Right lobe of liver (tissue), 6 donors: ENCODE results near the gene WDR18. TPM values are rescaled to one million over a fixed set of nuclear protein-coding genes. Genes with fewer than 3 reads are reported as not detected.
A peak's percentile ranks its signal among the peaks of the same experiment; 100 is the strongest.

Source experiments
- ATAC-seq, 4 donors: fragments of 200-7000 bp; cut with Tn5 transposase; one replicate each; pipeline ENCODE4 v1.9.1; 2020; ENCODE audit warnings: mild to moderate bottlenecking in 4 of 4, moderate library complexity in 4 of 4
- DNase-seq, 3 donors: peaks; one replicate each; pipeline ENCODE4 v3.0.0-alpha.2; 2020
- H3K27ac ChIP-seq, 3 donors: fragments of 200-600 bp; one replicate each; pipeline ENCODE4 v1.8.0; 2022
- H3K27me3 ChIP-seq, 2 donors: fragments of 200-600 bp; one replicate each; pipeline ENCODE4 v1.8.0; 2022
- H3K36me3 ChIP-seq, 4 donors: fragments of 200-600 bp; sonication (generic) in 1 of 4; one replicate each; pipeline versions ENCODE4 v1.5.1 to v1.8.0; 2017 to 2022; ENCODE audit warnings: control low read depth in 1 of 4
- H3K4me1 ChIP-seq, 4 donors: fragments of 200-600 bp; sonication (generic) in 1 of 4; one replicate each; pipeline versions ENCODE4 v1.5.1 to v1.8.0; 2017 to 2022; ENCODE audit warnings: control low read depth in 1 of 4
- H3K4me3 ChIP-seq, 3 donors: fragments of 200-600 bp; one replicate each; pipeline ENCODE4 v1.8.0; 2022
- H3K9me3 ChIP-seq, 4 donors: fragments of 200-600 bp; sonication (generic) in 1 of 4; one replicate each; pipeline versions ENCODE4 v1.5.1 to v1.8.0; 2017 to 2022; ENCODE audit warnings: control low read depth in 1 of 4
- POLR2A ChIP-seq: fragments of 450-650 bp; IDR thresholded peaks from one replicate; pipeline ENCODE4 v1.6.1; 2017; ENCODE audit warnings: antibody characterized with exemption, mild to moderate bottlenecking
- WGBS: methylation state at CpG from one replicate; pipeline ENCODE4 v1.1.6; 2018; ENCODE audit warnings: low coverage, low lambda C conversion rate; ENCODE audit not compliant: insufficient coverage; ENCODE audit errors: missing lambda C conversion rate; 5-methylcytosine and 5-hydroxymethylcytosine counted together
- intact Hi-C, 2 donors: fragments of 100-400 bp; cut with DNase I; formaldehyde crosslinking; loops; one replicate each; pipeline versions ENCODE4 v1.11.2 to v1.14.1; 2022
- total RNA-seq, 6 experiments: library from RNA; depleted of rRNA in 2 of 6; stranded (reverse); fragments of >200 nt in 2 of 6; fragmentation: NEBNext Ultra II Directional in 3 of 6; extraction: Animal tissue kit (Norgen Biotek cat#: 25700) in 3 of 6; gene quantifications; one replicate each; pipeline versions ENCODE4 v1.1.0 to v1.2.4, GENCODE V29; 2016 to 2023
- TF ChIP-seq, protein P1 (sequence below), 4 donors: fragments of 200-600 bp in 3 of 4; fragments of 450-650 bp in 1 of 4; IDR thresholded peaks; one replicate each; pipeline versions ENCODE4 v1.5.1 to v1.8.0; 2016 to 2022; ENCODE audit warnings: antibody characterized with exemption in 4 of 4, mild to moderate bottlenecking in 2 of 4
- donor health status: DM: no; HTN: yes; CAD: no.
- donor health status: DM: no; HTN: no; CAD: no.
- donor health status: DM: no; HTN: no; CAD: no.
- donor health status: DM: no; HTN: yes; CAD: no.
- donor health status: DM: no; HTN: yes; CAD: no.

WDR18 gene
- total RNA-seq, 6 experiments from 2014 or later: 19.0 to 56.2 (median 29.7) TPM

DNA sequence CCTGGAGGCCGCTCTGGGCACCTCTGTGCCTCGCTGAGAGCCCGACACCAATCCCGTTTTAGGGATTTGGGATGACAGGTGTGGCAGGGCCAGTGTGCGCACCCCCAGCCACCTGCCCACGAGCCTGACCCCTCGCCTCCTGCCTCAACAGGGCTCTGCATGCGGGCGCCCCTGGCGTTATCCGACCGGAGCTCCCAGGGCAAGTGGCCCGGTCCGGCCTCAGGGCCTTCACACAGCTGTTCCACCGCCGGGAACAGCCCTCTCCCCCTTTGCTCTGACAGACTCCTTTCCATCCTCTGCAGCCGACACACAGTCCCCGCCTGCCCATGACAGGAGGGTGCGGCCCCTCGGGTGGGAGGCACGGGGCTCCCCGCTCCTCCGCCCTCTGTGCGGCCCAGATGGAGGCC lies 7.1 kb upstream of the WDR18 start:
- Histone ChIP-seq H3K4me1 (peaks cover 0 to 10% (median 6%) of the 10 kb centered on the region in 4 donors), H3K36me3 (no peaks in the 10 kb centered on the region), H3K27me3 (no peaks in the 10 kb centered on the region), H3K4me3 (no peak overlapping the region), H3K27ac (no peak overlapping the region), H3K9me3 (no peaks in the 10 kb centered on the region)
- TF ChIP-seq POLR2A: no peak
- TF ChIP-seq, protein P1, sequence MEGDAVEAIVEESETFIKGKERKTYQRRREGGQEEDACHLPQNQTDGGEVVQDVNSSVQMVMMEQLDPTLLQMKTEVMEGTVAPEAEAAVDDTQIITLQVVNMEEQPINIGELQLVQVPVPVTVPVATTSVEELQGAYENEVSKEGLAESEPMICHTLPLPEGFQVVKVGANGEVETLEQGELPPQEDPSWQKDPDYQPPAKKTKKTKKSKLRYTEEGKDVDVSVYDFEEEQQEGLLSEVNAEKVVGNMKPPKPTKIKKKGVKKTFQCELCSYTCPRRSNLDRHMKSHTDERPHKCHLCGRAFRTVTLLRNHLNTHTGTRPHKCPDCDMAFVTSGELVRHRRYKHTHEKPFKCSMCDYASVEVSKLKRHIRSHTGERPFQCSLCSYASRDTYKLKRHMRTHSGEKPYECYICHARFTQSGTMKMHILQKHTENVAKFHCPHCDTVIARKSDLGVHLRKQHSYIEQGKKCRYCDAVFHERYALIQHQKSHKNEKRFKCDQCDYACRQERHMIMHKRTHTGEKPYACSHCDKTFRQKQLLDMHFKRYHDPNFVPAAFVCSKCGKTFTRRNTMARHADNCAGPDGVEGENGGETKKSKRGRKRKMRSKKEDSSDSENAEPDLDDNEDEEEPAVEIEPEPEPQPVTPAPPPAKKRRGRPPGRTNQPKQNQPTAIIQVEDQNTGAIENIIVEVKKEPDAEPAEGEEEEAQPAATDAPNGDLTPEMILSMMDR (IDR thresholded peaks at IDR 0.05): no peak
- ATAC-seq (no peak), DNase-seq (no peak)
- 0% methylated on average over 1 of the region's 24 CpGs for WGBS
- intact Hi-C loops: loop anchor here in 1 of 2 donors (5.0 to 10.0 kb wide), 2 partner anchors 35 to 122 kb away; partner anchors contain the start of genes CFD and ELANE

DNA sequence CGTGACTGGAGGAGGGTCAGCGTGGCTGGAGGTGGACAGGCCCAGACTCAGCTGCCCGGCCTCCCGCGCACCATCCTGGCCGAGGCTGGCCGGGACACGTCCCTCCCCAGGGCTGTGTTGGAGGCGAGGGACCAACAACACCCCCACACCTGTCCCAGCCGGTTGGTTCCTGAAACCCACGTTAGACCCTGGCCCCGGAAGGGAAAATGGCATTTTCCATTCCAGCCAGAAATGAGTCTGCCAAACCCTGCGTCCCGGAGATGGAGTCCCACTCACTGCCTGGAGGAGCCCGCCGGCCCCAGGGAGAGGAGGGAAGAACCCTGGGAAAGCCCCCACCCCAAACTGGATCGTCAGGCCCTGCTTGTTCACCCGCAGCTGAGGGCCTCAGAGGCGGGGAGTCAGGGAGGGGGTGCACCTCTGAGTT lies 4.8 kb upstream of the WDR18 start:
- ATAC-seq (no peak), DNase-seq (no peak)
- 60% methylated on average over 1 of the region's 19 CpGs for WGBS
- Histone ChIP-seq H3K36me3 (no peaks in the 10 kb centered on the region), H3K4me1 (peaks cover 0 to 22% (median 11%) of the 10 kb centered on the region in 4 donors), H3K4me3 (no peak overlapping the region), H3K27me3 (no peaks in the 10 kb centered on the region), H3K9me3 (no peaks in the 10 kb centered on the region), H3K27ac (no peak overlapping the region)
- TF ChIP-seq, protein P1 (IDR thresholded peaks at IDR 0.05): no peak
- TF ChIP-seq POLR2A: no peak
- intact Hi-C loops: loop anchor here in 1 of 2 donors (5.0 to 10.0 kb wide), 2 partner anchors 37 to 125 kb away; partner anchors contain the start of genes CFD and ELANE

DNA sequence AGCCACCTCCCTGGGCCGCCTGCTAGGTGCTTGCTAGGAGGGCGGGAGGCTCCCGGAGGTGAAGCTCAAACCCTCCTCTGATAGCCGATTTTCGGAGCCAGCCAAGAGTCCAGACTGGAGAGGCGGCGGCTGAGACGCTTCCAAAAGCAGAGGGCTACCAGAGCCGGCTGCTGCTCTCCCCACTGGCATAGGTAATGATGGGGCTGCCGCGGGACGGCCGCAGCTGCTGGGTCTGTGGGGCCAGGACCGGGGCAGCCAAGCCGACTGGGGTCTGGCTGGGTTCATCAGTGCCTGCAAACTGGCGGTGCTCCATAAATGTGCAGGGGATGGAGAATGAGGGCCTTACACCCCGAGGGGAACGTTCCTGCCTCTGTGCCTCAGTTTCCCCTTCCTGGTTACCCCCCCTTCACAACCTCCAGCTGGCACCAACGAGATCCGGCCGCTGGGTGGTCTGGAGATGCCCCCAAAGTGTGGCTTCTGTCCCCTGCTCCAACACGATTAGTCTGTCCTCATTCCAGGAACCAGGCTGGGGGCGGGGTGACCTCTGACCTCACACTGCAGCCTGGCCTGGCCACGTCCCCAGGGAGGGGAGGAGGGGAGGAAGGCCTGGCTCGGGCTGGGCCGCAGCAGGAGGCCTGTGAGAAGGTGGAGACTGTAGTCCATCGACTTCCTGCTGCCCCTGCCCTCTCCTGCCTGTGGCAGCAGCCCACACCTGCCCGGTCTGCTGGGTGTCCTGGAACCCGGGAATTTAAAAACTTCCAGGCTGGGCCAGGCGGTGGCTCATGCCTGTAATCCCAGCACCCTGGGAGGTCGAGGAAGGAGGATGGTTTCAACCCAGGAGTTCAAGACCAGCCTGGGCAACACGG lies 3.8 kb upstream of the WDR18 start:
- peak; percentile 72 to 83 (median 78) for ATAC-seq
- intact Hi-C loops: loop anchor here (5.0 to 10.0 kb wide), 2 partner anchors 58 to 216 kb away; no protein-coding TSS in a partner anchor
- Histone ChIP-seq H3K36me3 (no peaks in the 10 kb centered on the region), H3K9me3 (no peaks in the 10 kb centered on the region), H3K4me1 (peaks cover 0 to 29% (median 13%) of the 10 kb centered on the region in 4 donors), H3K27ac (no peak overlapping the region), H3K4me3 (no peak overlapping the region), H3K27me3 (no peaks in the 10 kb centered on the region)
- TF ChIP-seq POLR2A: peak; percentile 26
- TF ChIP-seq, protein P1 (IDR thresholded peaks at IDR 0.05): no peak
- peak; percentile 80 to 88 (median 88) for DNase-seq
- 24% methylated on average over 16 of the region's 32 CpGs for WGBS

DNA sequence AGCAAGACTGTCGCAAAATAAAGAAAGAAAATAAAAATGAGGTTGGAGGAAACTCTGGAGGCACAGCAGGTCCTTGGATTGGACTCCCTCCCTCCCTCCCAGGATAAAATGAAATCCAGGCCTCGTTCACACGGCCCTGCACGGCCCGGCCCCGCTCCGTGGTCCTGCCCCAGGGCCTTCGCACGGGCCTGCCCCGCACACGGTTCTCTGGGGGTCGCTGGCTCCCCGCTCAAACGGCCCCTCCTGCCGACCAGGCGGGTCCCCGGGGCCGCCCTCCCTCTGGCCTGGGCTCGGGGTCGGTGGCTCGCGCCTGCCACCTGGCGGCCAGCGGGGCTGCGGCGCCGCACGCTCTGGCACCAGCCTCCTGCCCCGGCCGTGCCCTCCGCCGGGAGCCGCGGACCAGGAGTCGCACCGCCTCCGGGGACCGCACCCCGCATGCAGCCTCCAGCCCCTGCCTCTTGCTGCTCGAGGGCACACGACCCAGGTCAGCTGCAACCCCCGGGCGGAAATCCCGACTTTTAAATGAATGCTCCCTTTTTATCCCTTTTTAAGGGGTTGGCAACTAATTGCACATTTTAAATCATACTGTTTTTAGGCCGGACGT lies 1.5 kb upstream of the WDR18 start:
- Histone ChIP-seq H3K27me3 (no peaks in the 10 kb centered on the region), H3K36me3 (peaks cover 0 to 9% (median 0%) of the 10 kb centered on the region in 4 donors), H3K4me1 (peaks cover 0 to 30% (median 13%) of the 10 kb centered on the region in 4 donors), H3K9me3 (no peaks in the 10 kb centered on the region), H3K4me3 (peak overlapping the region in 2 of 3 donors; percentile 34 to 39), H3K27ac (peak overlapping the region in 1 of 3 donors; percentile 22)
- ATAC-seq (peak; percentile 72 to 87 (median 80)), DNase-seq (peak; percentile 75 to 77 (median 77))
- no peak for TF ChIP-seq POLR2A
- TF ChIP-seq, protein P1 (IDR thresholded peaks at IDR 0.05): peak; percentile 96 to 99 (median 98)
- intact Hi-C loops: loop anchor here (5.0 to 10.0 kb wide), 2 partner anchors 60 to 218 kb away; no protein-coding TSS in a partner anchor
- under 1% methylated on average over 7 of the region's 46 CpGs for WGBS
